ENCODE measurements around the gene ADAMTSL2.

DNA sequence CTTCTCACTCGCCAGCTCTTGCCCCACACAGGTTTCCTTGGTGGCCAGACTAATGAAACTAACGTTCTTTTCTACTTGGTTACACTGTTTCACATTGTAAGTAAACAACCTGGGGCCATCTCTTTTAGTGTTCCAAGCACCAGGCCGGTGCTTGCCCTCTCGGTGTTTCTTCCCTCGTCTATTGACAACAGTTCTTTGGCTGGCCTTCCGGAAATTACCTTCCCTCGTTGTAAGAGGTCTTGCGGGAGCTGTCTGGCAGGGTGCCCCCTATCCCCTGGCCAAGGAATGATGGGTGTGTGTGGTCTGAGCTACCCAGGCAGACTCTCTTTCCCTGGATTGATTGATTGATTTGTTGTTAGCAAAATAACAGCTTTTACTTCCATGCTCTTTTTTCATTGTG is 8.8 kb upstream of the ADAMTSL2 start:
- TF ChIP-seq, protein P1, sequence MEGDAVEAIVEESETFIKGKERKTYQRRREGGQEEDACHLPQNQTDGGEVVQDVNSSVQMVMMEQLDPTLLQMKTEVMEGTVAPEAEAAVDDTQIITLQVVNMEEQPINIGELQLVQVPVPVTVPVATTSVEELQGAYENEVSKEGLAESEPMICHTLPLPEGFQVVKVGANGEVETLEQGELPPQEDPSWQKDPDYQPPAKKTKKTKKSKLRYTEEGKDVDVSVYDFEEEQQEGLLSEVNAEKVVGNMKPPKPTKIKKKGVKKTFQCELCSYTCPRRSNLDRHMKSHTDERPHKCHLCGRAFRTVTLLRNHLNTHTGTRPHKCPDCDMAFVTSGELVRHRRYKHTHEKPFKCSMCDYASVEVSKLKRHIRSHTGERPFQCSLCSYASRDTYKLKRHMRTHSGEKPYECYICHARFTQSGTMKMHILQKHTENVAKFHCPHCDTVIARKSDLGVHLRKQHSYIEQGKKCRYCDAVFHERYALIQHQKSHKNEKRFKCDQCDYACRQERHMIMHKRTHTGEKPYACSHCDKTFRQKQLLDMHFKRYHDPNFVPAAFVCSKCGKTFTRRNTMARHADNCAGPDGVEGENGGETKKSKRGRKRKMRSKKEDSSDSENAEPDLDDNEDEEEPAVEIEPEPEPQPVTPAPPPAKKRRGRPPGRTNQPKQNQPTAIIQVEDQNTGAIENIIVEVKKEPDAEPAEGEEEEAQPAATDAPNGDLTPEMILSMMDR (IDR thresholded peaks at IDR 0.05; ENCODE audit: poor library complexity) = no peak
- TF ChIP-seq EZH2 (IDR thresholded peaks at IDR 0.05; ENCODE audit: borderline replicate concordance) = no peak

All from hepatocyte (in vitro differentiated cells).